HG03135 (cell line): ENCODE measurements around the gene HPS4.
"Not testable (repeated sequence)": the region's sequence is repeated elsewhere in the genome, so short reads cannot be mapped to it uniquely, and the experiment has no call there.

Source experiments
- ATAC-seq: cut with Tn5 transposase; IDR thresholded peaks from one replicate; pipeline ENCODE4 v1.9.1; 2021; ENCODE audit warnings: mild to moderate bottlenecking, moderate library complexity; ENCODE audit not compliant: unreplicated experiment

Gene HPS4

DNA sequence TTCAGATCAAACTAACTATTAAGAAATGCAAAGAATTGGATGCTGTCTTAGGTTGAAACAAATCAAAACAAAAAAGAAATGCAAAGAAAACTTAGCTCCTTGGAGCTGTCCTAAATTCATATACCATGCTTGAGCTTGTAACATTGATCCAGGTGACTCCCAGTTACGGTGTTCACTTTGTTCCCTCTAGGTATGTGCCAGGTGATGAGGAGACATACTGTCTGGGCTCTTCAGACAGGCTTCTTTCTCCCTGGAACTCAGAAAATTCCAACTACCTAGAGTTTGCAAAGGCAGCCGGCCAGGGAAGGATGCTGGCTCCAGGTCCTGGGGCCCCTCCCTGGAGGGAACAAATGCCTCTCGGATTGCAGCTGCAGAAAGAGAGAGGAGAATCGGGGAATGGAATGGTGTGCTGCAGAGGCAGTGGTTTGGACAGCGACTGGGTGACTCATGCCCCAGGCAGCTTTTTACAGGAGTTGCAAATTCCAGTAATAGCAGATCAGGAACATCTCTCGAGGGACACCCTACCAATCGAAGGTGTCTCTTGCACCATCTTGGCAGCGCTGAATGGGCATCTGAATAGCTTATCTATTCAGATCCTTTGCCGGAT lies 66.8 kb downstream of the HPS4 start:
- ATAC-seq = no peak

DNA sequence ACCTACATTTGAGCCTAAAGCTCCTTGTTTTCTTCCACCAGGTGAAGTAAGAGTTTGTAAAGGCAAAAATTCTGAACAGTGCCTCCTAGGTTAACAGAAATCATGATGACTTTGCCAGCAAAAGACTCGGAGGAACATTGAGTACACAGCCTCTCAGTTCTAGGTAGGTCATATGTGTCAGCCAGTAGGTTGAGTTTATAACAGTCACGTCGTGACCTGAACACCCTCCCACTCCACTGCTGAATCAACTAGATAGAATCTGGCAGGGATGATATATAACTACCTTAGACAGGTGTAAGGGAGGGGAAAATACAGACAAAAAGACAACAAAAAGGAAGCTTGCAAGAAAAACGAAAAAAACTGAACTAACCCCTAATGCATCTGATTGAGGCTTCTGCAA lies 67.3 kb downstream of the HPS4 start:
- ATAC-seq = no peak

DNA sequence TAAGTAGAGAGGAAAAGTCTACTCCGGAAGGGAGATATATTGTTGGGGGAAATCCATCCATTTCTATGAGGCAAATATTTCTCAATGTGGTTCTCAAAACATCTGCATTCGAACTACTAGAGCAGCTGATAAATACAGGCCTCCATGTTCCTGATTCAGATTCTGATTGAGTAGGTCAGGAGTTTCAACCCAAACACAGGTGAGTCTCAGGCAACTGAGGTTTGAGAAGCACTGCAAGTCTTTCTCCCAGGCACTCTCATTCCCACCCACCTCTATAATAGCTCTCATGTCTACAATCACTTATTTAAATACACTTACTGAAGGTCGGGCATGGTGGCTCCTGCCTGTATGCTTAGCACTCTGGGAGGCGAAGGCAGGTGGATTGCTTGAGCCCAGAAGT lies 69.2 kb downstream of the HPS4 start:
- no peak for ATAC-seq

DNA sequence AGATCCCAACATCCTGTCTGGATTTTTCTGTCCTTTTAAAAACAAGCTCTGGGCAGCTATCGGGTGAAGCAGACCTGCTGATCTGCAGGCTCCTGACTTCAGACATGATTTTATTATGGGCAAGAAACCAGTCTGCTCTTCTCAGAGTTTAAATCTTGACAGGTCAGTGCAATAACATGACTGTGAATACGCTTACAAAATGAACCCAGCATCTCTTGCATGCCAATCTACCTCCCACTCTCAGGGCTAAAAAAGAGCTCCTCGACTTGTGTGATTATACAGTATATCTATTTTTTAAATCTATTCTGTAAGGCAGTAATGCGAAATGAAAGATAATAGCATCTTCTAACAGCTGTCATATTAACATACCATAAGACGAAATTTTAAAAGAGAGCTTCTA lies 73.2 kb downstream of the HPS4 start:
- no peak for ATAC-seq

DNA sequence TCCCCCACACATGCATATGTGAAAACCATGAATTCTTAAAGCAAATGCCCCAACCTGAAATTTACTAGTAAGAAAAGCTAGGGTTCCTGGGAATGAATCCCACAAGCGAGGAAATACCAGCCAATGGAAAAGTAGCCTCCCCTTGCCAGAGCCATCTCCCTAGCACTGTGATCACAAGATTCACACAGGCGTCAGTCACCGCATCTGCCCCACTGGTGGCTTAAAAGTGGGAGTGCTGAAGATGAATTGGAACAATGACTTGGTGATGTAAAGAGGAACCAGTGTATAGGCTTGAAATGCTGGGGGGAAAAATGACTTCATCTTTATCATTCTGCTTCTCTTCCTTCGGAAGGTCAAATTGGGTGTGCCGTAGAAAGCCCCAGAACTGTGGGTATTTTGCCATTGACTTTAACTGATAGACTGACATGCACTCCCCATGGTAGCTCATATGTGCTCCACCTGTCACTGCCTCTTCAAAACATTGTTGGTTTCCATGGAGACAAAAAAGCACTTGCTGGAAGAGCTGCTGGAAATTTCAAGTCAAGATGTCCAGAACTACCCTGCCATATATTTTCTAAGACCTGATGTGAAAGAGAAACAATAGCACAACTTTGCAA lies 73.8 kb downstream of the HPS4 start:
- no peak for ATAC-seq

DNA sequence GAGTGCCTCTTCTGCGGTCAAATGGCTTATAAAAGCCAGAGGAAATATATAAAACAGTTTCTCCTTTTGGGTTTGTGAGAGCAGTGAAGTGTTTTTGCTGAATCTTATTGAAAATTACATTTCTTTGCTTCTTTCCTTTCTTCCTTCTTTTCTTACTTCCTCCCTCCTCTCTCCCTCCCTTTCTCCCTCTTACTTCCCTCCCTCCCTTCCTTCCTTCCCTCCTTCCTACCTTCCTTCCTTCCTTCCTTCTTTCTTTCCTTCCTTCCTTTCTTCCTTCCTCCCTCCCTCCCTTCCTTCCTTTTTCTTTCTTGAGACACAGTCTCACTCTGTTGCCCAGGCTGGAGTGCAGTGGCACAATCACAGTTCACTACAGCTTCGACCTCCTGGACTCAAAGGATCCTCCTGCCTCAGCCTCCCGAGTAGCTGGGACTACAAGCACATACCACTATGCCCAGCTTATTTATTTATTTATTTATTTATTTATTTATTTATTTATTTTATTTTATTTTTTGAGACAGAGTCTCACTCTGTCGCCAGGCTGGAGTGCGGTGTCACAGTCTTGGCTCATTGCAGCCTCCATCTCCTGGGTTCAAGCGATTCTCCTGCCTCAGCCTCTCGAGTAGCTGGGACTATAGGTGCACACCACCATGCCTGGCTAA lies 74.9 kb downstream of the HPS4 start:
- ATAC-seq = not testable (repeated sequence)

DNA sequence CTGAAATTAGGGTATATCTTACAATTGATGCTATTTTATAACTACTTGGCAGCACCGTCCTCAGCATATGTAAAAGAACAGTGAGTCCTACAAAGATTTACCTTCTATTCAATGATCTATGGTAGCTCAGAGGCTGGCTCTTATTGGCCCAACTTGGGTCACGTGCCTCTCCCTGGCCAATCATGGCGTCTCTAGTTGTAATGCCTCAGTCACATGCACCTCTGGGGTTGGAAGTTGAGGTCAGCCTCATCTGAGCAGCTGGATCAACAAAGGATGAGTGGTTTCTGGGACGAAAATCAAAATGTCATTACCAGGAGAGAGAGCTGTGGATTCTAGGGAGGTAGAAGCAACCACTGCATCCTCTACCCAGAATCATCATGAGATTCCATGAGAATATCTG lies 77.5 kb downstream of the HPS4 start:
- no peak for ATAC-seq

DNA sequence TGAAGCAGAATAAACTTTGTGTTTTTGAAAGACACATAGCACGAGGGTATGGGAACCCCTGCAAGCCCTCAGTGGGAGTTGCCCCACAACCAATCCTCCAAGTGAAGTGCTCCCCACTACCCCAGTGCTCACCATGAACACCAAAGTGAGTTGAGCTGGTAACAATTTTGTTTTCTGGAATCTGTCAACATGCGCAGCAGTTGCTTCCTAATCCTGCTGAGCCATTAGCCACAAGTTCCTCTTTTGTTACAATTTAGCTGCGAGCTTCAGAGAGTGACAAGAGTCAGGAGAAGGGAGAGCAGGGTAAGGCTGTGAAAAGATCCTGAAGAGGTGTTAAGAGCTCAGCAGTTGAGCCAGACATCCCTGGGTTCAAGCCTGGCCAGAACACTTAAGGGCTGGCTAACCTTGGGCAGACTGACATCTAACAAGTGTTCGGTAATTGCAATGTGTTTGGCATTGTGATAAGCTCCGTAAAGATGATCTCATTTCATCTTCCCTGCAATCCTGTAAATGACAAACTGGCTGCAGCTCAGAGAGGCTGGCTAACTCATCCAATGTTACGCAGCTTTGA lies 78.6 kb downstream of the HPS4 start:
- ATAC-seq = no peak

DNA sequence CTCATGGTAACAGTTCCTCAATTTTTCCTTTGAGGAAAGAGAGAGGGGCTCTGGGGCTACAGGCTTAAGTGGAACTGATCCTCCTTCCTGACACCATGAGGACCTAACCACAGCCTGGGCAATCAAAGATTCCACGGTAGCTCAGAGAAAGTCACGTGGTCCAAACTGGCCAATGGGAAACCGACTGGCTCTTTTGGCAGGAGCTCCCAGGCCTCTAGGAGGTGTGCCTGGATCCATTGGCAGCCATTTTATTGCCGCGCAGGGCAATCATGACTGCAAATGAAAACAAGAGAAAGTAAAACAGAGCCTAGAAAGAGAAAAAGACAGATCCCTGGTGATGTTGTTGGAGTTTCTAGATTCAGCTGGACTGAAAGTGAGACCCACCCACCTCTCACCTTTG lies 81.9 kb downstream of the HPS4 start:
- no peak for ATAC-seq
